ENCODE measurements around the gene C2orf42.
A peak's percentile ranks its signal among the peaks of the same experiment; 100 is the strongest.
"Not testable (repeated sequence)": the region's sequence is repeated elsewhere in the genome, so short reads cannot be mapped to it uniquely, and the experiment has no call there.

Gene C2orf42

DNA sequence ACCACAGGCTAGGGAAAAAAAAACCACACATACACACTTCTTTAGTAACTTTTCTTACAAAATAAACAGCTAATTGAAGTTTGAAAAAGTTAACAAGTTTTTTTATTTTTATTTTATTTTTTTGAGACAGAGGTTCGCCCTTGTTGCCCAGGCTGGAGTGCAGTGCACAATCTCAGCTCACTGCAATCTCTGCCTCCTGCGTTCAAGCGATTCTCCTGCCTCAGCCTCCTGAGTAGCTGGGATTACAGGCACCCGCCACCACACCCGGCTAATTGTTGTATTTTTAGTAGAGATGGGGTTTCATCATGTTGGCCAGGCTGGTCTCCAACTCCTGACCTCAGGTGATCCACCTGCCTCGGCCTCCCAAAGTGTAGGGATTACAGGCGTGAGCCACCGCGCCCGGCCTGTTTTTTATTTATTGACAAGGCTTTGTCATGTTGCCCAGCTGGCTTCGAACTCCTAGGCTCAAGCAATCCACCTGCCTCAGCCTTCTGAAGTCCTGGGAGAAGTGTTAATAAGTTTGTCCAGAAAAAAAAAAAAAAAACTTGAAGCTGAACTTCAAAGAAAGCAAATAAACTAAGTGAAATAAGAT is 21.1 kb downstream of the C2orf42 start:
- DNase-seq: not testable (repeated sequence)

DNA sequence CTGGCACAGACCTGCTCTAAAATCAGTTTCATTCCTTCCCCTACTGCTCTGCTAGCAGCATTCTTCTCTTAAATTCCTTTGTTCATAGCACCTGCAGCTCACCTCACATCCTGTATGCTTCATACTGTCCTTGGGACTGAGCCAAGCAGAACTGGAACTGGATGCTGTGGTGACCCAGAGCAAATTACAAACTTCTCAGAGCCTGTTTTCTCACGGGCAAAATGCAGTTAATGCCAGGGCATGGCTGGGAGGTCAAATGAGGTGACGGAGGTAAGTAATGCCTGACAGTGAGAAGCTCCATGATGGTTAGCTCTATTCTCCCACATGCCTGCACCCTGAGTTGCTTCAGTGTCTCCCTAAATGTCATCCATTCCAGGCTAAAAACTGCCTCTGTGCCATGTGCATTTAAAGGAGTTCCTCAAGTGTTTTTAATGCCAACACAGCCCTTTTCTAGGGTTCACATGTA is 29.7 kb downstream of the C2orf42 start:
- DNase-seq: no peak

DNA sequence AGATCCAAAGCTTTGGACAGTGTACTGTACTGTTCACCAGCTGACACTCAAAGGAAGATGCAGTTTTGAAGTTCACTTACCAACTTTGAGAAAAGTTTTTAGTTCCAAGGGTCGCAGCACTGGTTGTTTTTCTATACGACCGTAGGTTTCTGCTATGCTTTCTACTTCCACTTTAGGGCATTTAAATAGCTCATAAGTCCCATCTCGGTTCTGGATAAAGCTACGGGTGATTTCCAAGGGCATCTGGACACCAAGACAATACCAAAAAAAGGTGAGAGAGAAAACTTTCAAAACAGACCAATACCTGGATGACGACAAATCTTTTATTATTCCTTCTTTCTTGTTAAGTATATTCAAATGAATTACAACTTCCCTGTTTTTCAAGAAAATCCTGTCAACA is 30.3 kb downstream of the C2orf42 start:
- no peak for DNase-seq

DNA sequence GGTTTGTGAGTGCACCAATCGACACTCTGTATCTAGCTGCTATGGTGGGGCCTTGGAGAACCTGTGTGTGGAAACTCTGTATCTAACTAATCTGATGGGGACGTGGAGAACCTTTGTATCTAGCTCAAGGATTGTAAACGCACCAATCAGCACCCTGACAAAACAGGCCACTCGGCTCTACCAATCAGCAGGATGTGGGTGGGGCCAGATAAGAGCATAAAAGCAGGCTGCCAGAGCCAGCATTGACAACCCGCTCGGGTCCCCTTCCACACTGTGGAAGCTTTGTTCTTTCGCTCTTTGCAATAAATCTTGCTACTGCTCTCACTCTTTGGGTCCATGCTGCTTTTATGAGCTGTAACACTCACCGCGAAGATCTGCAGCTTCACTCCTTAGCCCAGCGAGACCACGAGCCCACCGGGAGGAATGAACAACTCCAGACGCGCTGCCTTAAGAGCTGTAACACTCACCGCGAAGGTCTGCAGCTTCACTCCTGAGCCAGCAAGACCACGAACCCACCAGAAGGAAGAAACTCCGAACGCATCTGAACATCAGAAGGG is 41.6 kb downstream of the C2orf42 start:
- DNase-seq: not testable (repeated sequence)

DNA sequence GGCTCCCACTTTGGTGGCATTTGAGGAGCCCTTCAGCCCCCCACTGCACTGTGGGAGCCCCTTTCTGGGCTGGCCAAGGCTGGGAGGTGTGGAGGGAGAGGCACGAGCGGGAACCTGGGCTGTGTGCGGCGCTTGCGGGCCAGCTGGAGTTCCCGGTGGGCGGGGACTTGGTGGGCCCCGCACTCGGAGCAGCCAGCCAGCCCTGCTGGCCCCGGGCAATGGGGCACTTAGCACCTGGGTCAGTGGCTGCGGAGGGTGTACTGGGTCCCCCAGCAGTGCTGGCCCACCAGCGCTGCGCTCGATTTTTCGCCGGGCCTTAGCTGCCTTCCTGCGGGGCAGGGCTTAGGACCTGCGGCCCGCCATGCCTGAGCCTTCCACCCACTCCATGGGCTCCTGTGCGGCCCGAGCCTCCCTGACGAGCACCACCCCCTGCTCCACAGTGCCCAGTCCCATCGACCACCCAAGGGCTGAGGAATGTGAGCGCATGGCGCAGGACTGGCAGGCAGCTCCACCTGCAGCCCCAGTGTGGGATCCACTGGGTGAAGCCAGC is 42.5 kb downstream of the C2orf42 start:
- not testable (repeated sequence) for DNase-seq

DNA sequence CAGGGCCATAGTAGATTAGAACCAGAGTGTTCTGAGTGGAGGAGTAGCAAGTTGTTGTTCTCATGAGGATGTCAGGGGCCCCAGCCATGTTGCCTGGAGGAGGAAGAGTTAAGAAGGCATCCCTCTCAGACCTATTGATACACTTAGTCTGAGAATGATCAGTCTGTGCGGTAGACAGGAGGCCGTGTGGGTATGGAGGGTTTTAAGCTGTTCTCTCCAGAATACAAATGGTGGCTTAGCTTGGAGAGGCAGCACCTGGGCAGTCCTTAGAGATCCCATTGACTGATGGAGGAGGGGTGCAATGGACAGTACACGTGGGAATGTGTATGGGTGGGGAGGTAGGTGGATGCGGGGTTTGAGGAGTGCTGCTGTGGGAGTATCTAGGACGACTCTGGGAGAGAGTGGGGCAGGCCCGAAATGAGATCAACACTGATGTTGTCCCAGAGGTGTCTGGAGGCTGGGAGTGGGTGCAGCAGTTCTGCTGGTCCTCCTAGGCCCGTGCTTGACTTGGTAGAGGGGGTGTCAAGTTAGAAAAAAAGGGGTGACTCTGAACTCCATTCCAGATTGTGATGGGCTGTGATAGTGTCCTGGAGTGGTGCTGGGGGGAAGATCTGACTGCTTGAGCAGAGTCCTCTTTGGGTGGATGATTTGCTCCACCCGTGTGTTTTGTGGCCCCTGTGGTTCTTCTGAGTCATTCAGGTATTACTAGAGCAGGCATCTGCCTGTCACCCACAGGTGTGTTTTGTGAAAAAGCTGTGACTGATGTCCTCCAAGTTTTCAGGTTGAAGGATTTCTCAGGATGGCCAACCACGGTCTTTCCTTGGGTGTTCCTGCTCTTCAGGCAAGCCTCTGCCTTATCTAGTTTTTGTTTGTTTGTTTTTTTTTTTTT is 44.7 kb downstream of the C2orf42 start:
- DNase-seq: no peak

DNA sequence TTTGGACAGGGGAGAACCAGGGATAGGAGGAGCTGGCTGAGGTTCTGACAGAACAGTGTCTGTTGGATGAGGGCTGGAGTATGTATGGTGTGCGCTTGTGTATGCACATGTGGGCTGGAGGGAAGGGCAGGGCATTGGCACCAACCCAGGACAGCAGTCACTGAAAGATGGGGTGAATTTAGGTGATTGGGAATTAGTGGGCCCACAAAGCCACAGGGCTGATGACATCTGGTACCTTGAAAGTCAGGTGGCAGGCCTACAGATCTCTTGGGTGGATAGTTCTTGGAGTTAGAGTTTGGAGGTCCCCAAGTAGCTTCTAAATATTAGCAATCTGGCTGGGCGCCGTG is 45.7 kb downstream of the C2orf42 start:
- no peak for DNase-seq

DNA sequence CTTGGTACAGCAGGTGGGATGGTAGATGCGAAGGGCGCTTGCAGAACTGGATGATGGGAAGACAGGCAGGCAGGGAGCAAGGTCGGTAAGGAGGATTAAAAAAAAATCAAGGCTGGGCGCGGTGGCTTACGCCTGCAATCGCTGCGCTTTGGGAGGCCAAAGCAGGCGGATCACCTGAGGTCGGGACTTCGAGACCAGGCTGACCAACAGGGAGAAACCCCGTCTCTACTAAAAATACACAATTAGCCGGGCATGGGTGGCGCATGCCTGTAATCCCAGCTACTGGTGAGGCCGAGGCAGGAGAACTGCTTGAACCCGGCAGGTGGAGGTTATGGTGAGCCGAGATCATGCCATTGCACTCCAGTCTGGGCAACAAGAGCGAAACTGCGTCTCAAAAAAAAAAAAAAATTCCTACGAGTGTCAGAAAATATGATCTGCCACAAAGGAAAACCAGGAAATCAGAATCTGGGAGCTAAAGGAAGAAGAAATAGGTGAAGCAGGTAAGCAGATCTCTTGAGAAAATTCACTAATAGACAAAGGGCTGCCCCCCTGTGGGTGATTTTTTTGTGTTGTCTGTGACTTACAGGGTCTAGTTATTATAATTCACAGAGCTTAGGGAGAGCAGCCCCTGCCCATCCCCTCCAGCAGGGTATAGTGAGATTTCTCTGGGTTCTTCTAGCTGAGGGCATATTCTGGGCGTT is 46.2 kb downstream of the C2orf42 start:
- no peak for DNase-seq

DNA sequence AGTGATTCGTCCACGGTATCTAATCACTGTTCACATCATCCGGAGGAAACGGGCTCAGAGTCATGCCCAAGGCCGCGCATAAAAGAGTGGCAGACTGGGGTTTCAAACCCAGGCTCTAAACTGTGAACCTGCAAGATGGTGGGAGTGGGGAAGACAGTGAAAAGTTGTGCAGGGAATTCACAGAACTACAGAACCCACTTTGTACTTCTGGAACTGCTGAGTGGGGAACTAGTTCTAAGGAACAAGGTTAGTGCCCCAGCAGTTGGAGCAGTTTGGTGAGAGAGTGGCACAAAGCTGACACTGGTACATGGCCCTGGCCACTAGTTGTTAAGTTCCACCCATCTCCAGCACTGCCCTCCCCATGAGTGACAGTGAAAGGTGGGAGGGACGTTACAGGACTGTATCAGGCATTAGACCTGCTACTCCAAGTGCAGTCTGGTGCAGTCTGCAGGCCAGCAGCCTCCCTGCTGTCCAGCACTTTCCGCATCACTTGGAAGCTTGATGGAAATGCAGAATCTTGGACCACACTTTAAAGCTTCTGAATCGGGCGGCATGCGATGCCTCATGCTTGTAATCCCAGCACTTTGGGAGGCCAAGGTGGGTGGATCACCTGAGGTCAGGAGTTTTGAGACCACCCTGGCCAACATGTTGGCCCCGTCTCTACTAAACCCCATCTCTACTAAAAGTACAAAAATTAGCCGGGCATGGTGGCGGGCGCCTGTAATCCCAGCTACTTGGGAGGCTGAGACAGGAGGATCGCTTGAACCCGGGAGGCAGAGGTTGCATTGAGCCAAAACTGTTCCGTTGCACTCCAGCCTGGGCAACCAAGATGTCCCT is 47.3 kb downstream of the C2orf42 start:
- DNase-seq: peak; percentile 62

DNA sequence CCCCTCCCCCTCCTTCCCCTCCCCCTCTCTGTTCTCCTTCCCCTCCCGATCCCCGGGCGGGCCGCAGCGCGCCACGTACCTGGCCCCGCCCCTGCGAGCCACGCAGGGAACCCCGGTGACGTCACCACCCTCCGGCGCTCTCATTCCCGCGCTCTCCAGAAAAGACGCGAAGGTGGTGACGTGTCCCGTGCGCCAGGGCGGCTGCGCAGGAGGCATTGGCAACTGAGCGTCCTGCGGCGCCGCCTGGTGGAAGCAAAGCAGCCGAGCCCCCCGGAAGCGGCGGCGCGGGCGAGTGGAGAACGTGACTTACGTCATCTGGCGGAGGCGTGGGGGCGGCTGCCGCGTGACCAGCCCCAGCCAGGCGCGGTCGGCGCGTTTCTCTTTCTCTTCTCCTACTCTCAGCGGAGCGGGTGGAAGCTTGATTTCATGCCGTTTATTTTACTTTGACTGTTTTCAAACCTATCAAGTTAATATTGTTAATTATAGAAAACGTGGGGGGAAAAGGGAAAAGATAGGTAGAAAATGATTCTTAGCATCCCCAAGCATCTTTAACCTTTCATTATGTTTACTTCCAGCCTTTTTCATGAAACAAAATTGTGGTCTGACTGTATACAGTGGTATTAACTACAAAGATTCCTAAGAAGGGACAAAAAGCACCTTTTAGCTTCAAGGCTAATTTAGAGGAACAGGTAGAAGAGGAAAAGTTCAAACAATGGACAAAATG is 48.1 kb downstream of the C2orf42 start:
- peak; percentile 98 for DNase-seq

DNA sequence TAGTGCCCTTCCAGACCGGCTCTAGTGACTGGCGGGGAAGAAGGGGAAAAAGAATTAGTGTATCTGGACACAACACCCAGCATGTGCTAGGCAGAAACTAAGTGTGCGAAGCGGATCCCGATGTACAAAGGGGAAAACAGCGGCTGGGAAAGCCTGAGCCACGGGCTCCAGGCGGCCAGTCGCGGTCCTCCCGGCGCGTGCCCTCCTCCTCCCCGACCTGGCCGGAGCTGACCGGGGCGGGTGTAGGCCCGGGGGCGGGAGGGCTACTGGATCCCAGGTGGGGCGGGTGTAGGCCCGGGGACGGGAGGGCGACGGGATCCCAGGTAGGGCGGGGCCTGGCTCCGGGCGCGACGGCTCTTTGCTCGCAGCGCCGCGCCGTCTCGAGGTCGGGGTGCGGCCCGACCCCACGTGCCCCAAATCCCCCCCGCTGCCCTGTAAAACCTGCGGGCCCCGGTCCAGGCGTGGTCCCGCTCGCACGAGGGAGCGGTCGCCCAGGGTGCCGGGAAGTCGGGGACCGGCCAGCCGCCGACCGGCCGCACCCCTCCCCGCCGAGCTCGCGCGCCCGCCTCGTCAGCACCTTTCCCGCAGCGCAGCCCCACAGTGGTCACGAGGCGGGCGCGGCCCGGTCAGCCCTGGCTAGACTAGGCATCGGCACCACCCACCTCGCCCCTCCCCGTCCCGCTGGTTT is 48.8 kb downstream of the C2orf42 start:
- peak; percentile 37 for DNase-seq

DNA sequence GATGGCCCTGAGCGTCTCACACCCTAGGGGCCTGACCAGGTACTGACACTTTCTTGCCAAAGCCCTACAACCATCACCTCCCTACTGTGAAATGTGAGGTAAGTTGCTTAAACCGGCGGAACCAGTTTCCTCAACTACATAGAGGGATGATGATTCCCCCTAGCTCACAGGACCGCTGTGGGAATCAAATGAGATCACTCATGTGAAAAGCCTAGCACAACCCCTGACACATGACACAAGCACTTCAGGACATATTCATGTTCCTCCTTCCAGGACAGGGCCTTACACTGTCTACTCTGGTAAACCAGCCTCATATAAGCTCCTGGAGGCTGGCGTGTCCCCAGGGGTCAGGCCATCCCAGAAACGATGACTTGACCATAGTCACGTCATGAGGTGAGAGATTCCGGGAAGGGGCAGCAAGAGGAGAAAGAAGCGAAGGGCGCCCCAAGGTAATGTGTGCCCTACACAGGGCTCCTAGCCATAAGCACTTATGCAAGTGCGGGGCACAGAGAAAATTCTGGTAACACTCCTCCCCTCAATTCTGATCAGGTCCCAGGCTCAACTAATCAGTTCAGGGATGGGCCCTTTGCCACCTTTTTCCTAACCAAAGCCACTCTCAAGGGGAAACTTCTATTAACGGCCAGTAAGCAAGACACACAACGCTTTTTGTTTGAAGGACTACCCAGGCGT is 49.5 kb downstream of the C2orf42 start:
- DNase-seq: peak; percentile 46

DNA sequence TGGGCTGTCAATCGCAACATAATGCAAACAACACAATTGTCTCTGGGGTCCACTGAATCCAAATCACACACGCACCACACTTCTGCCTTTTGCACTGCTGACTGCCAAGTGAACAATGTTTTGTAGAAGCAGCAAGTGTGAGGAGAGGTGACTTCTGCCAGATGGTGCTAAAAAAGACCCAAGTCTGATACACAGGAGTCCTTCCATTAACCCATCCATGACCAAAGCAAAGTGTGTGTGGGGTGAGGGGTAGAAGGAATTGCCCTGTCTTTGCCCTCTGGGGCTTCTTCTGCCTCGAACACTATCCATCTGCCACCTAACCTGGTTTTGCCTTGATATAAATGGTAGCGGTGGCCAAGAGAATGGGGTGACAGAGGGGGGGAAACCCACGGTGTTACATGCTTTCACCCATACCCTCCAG is 50.0 kb downstream of the C2orf42 start:
- DNase-seq: no peak

DNA sequence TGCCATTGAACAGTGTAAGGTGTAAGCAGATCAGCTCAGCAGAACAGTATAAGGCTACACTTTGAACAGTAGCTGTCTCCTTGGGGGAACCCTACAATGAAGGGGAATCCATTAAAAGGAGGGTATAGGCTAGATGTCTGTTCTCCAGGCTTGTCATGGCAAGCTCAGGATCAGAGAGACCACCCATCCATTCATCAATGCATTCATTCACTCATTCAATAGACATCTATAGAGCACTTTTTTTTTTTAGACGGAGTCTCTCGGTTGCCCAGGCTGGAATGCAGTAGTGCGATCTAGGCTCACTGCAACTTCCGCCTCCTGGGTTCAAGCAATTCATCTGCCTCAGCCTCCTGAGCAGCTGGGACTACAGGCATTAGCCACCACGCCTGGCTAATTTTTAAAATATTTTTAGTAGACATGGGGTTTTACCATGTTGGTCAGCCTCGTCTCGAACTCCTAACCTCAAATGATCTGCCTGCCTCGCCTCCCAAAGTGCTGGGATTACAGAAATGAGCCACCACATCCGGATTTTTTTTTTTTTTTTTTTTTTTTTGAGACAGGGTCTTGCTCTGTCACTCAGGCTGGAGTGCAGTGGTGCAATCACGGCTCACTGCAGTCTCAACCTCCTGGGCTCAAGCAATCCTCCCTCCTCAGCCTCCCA is 56.4 kb downstream of the C2orf42 start:
- DNase-seq: not testable (repeated sequence)

DNA sequence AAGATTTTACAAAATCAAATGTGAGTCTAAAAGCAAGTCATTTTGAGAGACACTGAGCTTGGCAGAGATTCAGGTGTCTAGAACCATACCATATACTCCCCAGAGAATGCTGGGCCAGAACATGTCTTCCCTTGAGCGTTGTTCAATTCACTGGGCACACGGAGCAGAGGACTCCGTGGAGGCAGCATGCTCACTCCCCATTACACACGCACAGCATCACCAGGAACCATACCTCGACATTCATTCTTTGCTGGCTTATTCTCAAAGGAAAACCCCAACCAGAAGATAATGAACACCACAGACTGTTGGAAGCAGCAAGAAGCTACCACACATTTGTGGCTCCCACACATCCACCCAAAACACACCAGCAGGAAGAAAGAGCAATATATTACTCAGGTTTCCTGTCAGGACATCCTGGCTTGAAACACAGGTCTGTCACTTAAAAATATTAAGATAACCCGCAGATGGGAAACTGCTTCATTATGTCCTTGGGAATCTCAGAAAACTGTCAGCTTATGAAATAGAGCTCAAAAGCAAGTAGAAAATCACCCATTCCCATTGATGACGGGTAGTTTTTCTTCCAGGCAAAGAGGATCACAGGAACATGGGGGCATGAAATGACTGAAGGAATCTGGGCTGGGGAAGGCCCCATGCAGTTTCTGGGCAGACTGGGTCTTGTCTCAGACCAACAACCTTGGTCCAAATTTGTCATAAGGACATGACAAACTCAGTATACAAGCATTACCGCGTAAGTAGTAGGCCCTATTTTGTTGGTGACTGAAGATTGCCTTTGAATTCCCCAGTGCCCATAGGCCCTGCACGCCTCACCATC is 57.1 kb downstream of the C2orf42 start:
- no peak for DNase-seq

DNA sequence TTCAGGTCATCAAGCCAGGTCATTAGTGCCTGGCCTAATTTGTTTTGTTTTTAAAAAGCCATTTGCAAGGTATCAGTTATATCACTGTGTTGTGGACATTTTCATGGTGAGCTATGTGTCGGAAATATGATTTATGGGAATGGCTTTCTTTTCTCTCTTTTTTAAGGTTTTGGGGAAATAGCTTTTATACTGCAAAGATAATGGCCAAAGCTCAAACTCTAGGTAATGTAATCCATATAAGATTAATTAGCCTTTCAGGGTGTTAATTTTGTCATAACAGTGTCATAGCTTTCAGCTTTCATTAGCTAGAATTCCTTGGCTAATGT is 57.7 kb downstream of the C2orf42 start:
- DNase-seq: no peak

DNA sequence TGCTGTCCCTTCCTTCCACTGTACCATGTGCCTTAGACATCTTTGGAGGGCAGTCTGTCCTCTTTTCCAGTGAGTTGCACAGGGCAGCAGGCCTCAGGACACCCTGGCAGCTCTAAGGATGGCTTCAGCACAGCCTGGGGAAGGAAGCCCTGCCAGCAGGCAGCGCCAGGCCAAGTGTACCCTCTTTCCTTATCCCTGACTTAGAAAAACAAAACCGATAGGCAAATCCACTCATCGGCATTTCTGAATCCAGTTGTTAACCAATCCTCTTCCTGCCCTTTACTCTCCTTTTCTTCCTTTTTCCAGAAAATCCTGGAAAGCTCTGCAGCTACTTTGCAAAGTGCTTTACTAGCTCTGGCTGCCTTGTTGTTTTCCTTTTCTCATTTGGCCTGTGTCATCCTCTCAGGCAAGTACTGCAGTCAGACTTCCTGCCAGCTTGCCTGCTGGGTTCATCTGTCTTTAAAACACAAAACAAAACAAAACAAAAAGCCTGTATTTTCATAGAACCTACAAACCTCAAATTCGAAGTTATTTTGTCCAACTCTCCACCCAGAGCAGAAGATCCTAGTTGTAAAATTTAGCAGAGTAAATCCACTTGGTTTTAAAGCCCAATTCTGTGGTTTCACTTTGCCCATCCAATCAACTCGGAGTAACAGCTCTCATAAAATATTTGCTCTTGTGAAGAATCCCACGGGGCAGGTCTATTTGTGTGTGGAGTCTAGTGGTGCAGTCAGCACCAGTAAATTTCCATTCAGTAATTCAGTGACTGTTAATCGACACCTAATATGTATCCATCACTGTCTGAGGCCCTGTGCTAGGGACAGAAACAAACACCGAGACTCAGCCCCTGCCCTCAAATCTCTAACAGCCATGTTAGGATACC is 58.3 kb downstream of the C2orf42 start:
- DNase-seq: peak; percentile 65

Measured in fibroblast of skin of back (primary cell).